RCC 7860 (cell line): ENCODE measurements around the gene DTX2.
"Not testable (repeated sequence)": the region's sequence is repeated elsewhere in the genome, so short reads cannot be mapped to it uniquely, and the experiment has no call there.

Experiments
- DNase-seq: peaks from one replicate; pipeline ENCODE4 v3.0.0-alpha.2; 2015; ENCODE audit warnings: low spot score
- FAIRE-seq: peaks from 2 replicates; lab custom pipeline; 2012; peaks lifted over from hg19 to GRCh38; lab: Jason Lieb, UNC

Gene DTX2

DNA sequence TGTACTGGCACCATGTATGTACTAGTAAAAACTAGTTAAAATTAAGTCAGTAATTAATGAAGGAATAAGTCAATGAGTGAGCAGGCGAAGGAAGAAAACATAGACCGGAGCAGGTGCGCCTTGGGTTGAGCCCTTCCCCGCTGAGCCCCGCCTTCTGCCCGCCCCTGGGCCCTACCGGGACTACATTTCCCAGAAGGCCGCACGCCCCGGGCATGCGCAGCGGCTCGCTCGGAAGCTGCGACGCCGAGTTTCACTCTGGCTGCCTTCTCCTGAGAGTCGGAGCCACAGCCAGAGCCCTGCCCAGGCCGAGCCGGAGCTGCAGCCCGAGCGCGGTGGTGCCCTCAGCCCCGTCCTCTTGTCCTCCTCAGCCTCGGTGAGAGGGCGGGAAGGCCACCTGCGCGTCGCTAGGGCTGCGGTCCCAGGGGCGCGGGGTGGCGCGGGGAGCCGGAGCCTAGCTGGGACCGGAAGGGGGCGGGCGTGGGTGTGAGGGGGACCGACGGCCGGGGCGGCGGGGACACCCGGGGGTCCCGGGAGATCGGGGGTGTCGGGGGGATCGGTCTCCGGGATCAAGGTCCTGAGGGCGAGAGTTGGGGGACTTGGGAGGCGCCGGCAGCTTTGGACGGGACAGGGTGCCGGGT is at the start of gene DTX2:
TSS of gene DTX2 (plus strand) at position 246 of the 638 bp plus-strand sequence. CDS start 18,801 bp downstream, outside the sequence.
- DNase-seq, result not testable (repeated sequence)
- FAIRE-seq, result peak; percentile 25

DNA sequence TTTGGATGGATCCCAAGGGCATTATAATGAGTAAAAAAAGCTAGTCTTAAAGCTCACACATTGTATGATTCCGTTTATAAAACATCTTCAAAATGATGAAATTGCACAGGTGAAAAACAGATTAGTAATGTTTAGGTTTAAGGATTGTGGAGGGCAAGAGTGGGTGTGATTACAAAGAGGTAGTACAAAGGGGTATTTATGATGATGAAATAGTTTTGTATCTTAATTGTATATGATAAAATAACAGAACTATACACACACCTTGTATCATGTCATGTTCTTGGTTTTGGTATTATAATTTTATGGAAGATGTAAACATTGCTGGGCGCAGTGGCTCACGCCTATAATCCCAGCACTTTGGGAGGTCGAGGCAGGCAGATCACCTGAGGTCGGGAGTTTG is 49.3 kb upstream of the DTX2 start:
- FAIRE-seq (no peak), DNase-seq (no peak)

DNA sequence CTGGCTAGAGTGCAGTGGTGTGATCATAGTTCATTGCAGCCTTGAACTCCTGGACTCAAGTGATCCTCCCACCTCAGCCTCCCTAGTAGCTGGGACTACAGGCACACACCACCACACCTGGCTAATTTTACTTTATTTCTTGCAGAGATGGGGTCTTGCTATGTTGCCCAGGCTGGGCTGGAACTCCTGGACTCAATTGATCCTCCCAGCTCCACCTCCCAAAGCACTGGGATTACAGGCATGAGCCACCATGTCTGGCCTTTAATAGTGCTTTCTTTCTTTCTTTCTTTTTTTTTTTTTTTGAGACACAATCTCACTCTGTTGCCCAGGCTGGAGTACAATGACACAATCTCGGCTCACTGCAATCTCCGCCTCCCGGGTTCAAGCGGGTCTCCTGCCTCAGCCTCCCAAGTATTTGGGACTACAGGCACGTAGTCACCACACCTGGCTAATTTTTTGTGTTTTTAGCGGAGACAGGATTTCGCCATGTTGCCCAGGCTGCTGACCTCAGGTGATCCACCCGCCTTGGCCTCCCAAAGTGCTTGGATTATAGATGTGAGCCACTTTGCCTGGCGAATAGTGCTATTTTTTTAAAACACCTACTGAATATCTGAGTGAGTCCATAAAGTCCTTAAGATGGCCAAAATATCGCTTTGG is 43.7 kb upstream of the DTX2 start:
- not testable (repeated sequence) for FAIRE-seq, DNase-seq

DNA sequence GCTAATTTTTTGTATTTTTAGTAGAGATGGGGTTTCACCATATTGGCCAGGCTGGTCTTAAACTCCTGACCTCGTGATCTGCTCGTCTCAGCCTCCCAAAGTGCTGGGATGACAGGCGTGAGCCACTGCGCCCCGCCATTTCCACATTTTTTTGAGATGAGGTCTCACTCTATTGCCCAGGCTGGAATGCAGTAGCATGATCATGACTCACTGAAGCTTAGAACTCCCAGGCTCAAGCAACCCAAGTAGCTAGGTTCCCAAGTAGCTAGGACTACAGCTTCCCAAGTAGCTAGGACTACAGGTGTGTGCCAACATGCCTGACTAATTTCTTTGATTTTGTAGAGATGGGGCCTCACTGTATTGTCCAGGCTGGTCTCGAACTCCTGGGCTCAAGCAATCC is 40.4 kb upstream of the DTX2 start:
- DNase-seq (peak; percentile 100), FAIRE-seq (peak; percentile 96)

DNA sequence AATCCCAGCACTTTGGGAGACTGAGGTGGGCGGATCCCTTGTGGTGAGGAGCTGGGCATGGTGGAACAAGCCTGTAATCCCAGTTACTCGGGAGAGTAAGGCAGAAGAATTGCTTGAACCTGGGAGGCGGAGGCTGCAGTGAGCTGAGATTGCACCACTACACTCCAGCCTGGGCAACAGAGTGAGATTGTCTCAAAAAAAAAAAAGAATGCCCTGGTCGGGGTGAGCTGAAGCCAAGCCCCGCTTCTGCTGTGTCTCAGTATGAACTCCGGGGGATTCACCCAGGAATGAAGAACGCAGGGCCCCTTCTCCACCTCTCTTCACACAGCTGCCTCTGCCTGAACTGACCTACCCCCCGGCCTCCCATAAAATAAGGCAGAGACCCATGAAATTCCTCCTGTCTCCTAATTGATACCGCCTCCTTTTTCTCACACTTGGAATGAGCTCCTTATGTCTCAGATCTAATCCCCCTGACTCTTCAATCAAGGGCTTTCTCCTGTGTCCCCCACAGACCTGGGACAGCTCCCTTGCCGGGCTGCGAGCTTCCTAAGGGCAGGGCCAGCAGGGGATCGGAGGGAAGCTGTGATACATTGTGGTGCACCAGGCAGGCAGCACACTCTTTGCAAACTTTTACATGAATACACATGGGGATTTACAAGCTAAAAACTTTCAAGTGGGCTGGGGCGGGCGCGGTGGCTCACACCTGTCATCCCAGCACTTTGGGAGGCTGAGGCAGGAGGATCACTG is 37.7 kb upstream of the DTX2 start:
- FAIRE-seq, result no peak
- peak; percentile 43 for DNase-seq

DNA sequence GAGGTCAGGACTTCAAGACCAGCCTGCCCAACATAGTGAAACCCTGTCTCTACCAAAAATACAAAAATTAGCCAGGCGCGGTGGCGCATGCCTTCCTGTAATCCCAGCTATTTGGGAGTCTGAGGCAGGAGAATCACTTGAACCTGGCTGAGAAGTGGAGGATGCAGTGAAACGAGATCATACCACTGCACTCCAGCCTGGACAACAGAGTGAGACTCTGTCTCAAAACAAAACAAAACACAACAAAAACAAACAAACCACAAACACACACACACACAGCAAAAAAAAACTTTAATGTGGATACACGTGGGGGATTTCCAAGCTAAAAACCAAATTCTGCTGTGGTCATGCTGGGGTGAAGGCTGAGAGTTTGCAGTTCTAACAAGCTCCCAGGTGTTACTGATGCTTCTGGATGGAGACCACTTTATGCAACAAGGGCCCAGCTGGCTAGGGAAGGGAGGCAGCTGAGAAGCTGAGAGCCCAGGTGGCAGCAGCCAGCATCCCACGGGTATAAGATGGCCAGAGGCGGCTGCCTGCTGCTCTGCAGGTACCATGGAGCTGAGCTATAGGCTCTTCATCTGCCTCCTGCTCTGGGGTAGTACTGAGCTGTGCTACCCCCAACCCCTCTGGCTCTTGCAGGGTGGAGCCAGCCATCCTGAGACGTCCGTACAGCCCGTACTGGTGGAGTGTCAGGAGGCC is 36.9 kb upstream of the DTX2 start, which contains the start of gene ZP3:
TSS of gene ZP3 (plus strand) at position 538 of the 699 bp plus-strand sequence. CDS start at position 553, 15 bp downstream.
- FAIRE-seq (no peak), DNase-seq (no peak)

DNA sequence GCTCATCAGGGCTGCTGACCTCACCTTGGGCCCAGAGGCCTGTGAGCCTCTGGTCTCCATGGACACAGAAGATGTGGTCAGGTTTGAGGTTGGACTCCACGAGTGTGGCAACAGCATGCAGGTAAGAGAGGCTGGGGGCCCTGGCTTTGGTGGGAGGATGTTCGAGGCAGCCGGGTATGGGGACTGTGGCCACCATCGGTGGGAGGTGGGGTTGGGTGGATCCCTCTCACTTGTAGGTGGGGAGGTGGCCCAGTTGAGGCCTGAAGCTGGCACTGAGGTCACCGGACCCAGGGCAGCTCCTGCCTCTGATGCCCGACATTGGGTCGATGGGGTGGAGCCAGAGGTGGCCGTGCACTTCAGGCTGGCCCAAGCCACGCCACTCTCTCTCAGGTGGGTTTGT is 36.4 kb upstream of the DTX2 start:
- DNase-seq (no peak), FAIRE-seq (no peak)

DNA sequence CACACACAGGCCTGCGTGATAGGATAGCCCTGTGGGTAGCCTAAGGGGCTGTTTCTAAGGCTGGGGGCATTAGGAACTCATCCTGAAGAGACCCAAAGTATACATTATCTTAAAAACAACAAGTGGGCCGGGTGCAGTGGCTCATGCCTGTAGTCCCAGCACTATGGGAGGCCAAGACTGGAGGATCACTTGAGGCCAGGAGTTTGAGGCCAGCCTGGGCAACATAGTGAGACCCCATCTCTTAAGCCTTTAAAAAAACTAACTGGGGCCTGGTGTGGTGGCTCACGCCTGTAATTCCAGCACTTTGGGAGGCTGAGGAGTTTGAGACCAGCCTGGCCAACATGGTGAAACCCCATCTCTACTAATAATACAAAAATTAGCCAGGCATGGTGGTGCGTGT is 36.0 kb upstream of the DTX2 start:
- not testable (repeated sequence) for FAIRE-seq, DNase-seq

DNA sequence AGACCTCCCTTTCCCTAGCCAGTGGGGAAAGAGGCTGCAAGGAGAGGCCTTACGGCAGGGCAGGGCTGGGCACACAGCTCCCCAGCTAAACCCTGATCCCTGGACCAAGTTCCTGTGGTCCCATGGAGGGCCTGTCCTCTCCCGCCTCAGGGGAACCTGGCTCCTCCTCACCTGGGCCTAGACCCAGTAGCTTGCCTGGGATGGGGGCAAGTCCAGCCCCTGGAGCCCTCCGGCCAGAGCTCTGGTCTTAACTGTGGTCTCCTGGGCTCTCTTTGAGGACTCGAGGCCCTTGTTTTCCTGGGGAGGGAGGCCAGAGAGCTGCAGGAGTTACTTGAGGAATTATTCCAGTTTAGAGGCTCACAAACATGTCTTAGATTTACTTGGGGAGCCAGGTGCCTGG is 35.3 kb upstream of the DTX2 start:
- FAIRE-seq (no peak), DNase-seq (no peak)

DNA sequence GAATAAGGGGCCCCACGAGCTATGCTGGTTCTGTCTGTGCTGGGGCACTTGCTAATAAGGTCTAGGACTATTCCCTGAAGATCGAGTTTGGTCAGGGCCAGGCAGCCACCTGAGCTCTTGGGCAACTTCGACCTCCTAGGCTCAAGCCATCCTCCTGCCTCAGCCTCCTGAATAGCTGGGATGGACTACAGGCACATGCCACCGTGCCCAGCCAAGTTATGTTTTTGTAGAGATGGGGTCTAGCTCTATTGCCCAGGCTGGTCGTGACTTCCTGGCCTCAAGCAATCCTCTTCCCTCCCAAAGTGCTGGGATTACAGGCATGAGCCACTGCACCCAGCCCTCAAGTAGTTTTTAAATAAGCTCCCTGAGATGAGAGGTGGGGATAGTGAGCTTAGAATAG is 33.9 kb upstream of the DTX2 start:
- FAIRE-seq, result no peak
- no peak for DNase-seq

DNA sequence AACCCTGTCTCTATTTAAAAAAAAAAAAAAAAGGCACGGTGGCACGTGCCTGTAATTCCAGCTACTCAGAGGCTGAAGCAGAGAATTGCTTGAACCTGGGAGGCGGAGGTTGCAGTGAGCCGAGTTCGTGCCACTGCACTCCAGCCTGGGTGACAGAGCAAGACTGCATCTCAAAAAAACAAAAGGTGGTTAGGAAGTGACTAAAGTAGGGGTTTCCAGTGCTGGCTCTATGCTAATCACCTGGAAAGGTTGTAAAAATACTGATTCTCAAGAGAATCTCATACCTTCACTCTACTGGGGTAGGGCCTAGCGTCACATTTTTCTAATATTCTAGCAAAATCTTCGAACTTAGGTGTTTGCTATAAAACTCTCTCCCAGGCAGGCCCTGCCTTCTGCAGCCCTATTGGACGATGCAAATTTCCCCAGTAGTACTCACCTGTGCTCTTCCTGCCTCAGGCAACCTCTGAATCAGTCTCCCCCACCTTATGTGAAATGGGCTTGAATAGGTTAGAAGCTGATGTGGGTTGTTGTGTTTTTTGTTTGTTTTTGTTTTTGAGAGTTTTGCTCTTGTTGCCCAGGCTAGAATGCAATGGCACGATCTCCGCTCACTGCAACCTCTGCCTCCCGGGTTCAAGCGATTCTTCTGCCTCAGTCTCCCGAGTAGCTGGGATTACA is 33.2 kb upstream of the DTX2 start:
- FAIRE-seq, result no peak
- DNase-seq, result no peak

DNA sequence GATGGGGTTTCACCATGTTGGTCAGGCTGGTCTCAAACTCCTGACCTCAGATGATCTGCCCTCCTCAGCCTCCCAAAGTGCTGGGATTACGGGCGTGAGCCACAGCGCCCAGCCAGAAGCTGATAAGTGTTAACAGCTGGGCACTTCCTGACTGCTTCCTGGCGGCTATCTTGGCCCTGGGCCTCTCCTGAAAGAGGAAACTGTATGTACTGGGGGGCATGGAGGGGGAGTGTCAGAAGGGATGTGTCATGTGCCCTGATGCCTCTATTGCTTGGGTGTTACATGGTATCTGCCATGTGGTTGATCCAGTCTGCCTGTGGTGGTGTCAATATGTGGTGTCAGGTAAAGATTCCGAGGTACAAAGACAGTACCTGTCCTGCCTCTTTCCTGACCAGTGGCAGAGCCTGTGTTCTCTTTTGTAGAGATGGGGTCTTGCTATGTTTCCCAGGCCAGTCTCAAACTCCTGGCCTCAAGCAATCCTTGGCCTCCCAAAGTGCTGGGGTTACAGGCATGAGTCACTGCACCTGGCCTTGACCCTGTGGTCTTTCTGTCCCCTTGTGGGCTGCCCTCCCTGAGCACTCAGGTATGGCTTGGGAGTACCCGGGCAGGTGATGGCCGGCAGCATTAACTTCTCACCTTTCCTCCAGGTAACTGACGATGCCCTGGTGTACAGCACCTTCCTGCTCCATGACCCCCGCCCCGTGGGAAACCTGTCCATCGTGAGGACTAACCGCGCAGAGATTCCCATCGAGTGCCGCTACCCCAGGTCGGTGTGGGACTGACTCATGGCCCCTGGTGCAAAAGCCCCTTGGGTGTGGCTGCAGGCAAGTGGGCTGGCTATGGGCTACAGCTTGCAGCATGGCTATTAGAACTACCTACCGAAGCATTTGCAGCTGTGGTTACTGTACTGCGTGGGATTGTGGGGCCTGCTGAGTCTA is 32.4 kb upstream of the DTX2 start:
- FAIRE-seq (no peak), DNase-seq (peak; percentile 13)

DNA sequence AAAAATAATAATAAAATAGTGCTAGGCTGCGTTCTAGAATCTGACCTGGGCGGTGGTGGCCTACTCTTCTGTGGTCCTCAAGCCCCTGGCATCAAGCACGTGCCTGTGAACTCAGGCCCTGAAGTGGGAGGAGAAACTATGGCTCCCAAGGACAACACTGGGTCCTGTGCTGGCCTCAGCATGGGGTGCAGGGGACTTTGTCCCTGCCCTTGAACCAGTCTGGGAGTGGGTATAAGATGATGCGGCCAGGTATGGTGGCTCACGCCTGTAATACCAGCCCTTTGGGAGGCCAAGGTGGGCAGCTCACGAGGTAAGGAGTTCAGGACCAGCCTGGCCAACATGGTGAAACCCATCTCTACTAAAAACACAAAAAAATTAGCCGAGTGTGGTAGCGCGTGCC is 31.3 kb upstream of the DTX2 start:
- no peak for FAIRE-seq
- no peak for DNase-seq

DNA sequence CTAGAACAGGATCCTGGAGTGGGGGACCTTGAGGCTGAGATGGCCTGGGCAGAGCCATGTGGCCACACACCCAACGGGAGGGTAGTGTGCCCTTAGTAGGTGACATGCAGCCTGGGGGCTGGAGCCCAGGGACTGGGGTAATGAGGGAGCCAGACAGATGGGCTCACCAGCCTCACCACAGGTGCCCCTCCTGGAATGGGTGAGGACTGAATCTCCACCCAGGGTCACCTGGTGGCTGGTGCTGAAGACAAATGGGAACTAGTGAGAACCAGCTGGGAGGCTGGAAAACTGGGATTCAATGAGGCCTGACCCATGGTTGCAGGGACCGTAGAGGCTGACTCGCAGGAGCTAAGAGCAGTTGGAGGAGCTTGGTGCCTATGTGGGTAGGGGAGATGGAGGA is 30.7 kb upstream of the DTX2 start:
- DNase-seq (no peak), FAIRE-seq (no peak)

DNA sequence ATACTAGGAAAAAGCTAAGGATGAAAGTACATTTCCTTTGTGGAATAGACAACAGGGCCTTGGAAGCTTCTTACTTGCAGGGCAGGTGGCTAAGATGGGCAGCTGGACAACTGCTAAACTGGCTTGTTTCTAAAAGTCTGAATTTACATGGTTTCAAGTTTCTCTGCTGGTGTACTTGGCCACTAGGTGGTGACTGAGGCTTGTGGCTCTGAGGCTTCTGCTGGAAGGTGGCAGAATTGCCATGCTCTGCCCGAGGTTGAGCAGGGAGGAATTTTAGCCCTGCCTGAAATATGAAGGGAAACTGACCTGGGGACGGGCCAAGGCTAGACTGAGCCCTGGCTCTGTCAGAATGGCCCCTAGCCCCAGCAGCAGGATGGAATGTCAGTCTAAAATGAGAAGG is 23.6 kb upstream of the DTX2 start:
- FAIRE-seq (peak; percentile 85), DNase-seq (peak; percentile 84)

DNA sequence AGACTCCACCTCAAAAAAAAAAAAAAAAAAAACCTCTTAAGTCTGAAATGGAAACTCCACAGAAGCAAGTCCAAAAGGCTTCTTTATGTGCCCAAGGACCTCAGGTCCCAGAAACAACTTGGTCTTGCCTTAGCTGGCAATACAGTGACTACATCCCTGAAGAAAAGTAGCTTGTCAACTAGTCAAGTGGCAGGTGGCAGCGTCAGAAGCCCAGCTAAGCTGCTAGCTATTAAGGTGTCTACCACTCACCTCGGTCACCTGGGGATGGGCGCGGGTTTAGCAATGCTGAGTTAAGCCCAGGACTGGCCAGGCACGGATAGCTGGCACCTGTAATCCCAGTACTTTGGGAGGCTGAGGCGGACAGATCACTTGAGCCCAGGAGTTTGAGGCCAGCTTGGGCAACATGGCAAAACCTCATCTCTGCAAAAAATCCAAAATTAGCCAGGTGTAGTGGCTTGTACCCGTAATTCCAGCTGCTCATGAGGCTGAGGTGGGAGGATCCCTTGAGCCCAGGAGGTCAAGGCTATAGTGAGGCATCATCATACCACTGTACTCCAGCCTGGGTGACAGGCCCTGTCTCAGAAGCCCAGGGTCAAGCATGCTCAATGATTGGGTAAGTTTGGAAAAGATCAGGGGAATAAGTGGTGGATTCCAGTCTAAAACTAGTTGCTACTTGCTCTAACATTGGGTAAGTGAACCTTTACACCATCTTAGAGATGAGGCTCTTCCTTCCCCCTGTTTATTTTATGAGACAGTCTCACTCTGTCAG is 22.2 kb upstream of the DTX2 start:
- FAIRE-seq, result not testable (repeated sequence)

DNA sequence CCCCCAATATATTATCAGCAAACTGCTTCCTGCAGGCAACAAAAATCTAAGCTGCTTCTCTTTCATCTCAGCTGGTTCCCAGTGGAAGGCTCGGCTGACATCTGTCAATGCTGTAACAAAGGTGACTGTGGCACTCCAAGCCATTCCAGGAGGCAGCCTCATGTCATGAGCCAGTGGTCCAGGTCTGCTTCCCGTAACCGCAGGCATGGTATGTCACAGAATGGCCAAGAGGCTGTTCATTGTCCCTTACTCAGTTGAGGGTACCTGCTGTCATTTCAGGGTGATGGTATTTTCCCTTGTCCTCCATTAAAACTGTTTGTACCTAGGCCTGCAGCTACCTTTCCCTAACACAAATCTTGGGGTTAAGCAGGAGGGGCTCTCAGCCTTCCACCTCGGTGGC is 21.1 kb upstream of the DTX2 start:
- DNase-seq, FAIRE-seq: not testable (repeated sequence)

More for the DNA sequence above, 22.2 kb upstream of the DTX2 start:
- DNase-seq, result not testable (repeated sequence)

DNA sequence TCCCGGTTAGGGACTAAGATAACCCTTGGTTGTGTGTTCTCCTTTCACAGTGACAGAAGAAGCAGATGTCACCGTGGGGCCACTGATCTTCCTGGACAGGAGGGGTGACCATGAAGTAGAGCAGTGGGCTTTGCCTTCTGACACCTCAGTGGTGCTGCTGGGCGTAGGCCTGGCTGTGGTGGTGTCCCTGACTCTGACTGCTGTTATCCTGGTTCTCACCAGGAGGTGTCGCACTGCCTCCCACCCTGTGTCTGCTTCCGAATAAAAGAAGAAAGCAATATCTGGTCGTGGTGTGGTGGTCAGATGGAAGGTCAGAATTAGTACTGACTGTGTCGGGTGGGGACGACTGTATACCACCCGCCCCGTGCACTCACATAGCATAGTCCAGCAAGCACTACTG is 19.7 kb upstream of the DTX2 start:
- DNase-seq, FAIRE-seq: not testable (repeated sequence)
